ENCODE data around the gene CD3G. TPM values are rescaled to one million over a fixed set of nuclear protein-coding genes. Genes with fewer than 3 reads are reported as not detected.

Gene CD3G
- total and polyA plus RNA-seq, 9 of the 15 experiments (the other 6 are each of a cell fraction or from before 2014, with no cell fraction given): 0.30 to 1.7 (median 0.47) TPM

- TF ChIP-seq CGGBP1 (CRISPR knock-in tag; IDR thresholded peaks at IDR 0.05) (no peak; the same call in 1 of the 2 replicates), ZNF224 (CRISPR knock-in tag; IDR thresholded peaks at IDR 0.05) (no peak), ARID2 (IDR thresholded peaks at IDR 0.05) (no peak), HNRNPLL (IDR thresholded peaks at IDR 0.05; ENCODE audit: low read depth, low read length, poor library complexity, severe bottlenecking) (peak; percentile 89), CHD2 (IDR thresholded peaks at IDR 0.05; ENCODE audit: low read depth, low read length) (no peak), BRD4 (IDR thresholded peaks at IDR 0.05) (no peak), ATF4 (CRISPR knock-in tag; IDR thresholded peaks at IDR 0.05) (no peak), STAG1 (CRISPR knock-in tag; IDR thresholded peaks at IDR 0.05; ENCODE audit: borderline replicate concordance) (no peak), ARID1B (IDR thresholded peaks at IDR 0.05) (no peak), C11orf30 (IDR thresholded peaks at IDR 0.05; ENCODE audit: low read depth) (peak; percentile 80), HEY1 (CRISPR knock-in tag; IDR thresholded peaks at IDR 0.05; ENCODE audit: borderline replicate concordance) (no peak), CBFA2T2 (conservative IDR thresholded peaks at IDR 0.05) (no peak), MCM7 (IDR thresholded peaks at IDR 0.05) (no peak), ZEB2 (IDR thresholded peaks at IDR 0.05) (no peak), ZBTB40 (IDR thresholded peaks at IDR 0.05) (peak; percentile 17; the same call in 1 of the 2 replicates), ZBTB40 (CRISPR knock-in tag; IDR thresholded peaks at IDR 0.05) (no peak), NFIC (IDR thresholded peaks at IDR 0.05) (no peak)
Measured at GRCh38 chr11:118401151-118401879, 57.2 kb downstream of the CD3G start, which contains the start of gene ATP5MG (continued).
